HCT116 (cell line): ENCODE measurements around the gene CPLX4. TPM values are rescaled to one million over a fixed set of nuclear protein-coding genes. Genes with fewer than 3 reads are reported as not detected.

Experiments used
- ATAC-seq: fragments of 200-7000 bp; cut with Tn5 transposase; 2 replicates; pipeline ENCODE4 v1.9.1; 2020; ENCODE audit warnings: mild to moderate bottlenecking, moderate library complexity
- BruUV-seq: library from RNA; stranded (reverse); fragments of 400-500 nt; replicated peaks from 2 replicates; lab custom pipeline; 2021; lab: Mats Ljungman, UMichigan
- CTCF ChIA-PET: fragments of 300-600 bp; sonication (Branson Sonifier 250); formaldehyde crosslinking; loops from one replicate; lab custom pipeline; 2021; ENCODE audit warnings: antibody characterized with exemption; lab: Charles Lee
- POLR2A ChIA-PET: fragments of 300-600, 350-600 bp; sonication (Branson Sonifier 250); formaldehyde crosslinking; loops from one replicate; lab custom pipeline; 2021; ENCODE audit warnings: antibody characterized with exemption; lab: Charles Lee
- RAD21 ChIA-PET, 2 experiments: fragments of 300-600 bp; sonication (Branson Sonifier 250); formaldehyde crosslinking; loops; one replicate each; lab custom pipeline; 2023; ENCODE audit warnings: low total read pairs in 2 of 2; ENCODE audit not compliant: uncharacterized antibody in 2 of 2, unreplicated experiment in 2 of 2, low non-redundant PET in 1 of 2; lab: Charles Lee
- DNase-seq: peaks from one replicate; pipeline ENCODE4 v3.0.0-alpha.2; 2010; ENCODE audit warnings: low read depth, low spot score
- H2AFZ ChIP-seq: fragments of 200-600 bp; shearing (Covaris generic), sonication (generic); 2 replicates; pipeline ENCODE4 v1.6.1; 2017; ENCODE audit warnings: low read depth, mixed run types, mixed read lengths, antibody characterized with exemption, low read length; ENCODE audit not compliant: poor library complexity, severe bottlenecking
- H3K27ac ChIP-seq: 2 replicates; pipeline ENCODE4 v1.5.1; 2012; ENCODE audit warnings: low read depth, low read length
- H3K27me3 ChIP-seq: fragments of 200-600 bp; sonication (generic); 2 replicates; pipeline ENCODE4 v1.6.1; 2016; ENCODE audit warnings: mixed run types, low read length, mixed read lengths; ENCODE audit not compliant: insufficient read depth
- H3K36me3 ChIP-seq, 2 experiments: fragments of 200-500 bp in 1 of 2; fragments of 200-600 bp in 1 of 2; sonication (Bioruptor generic) in 1 of 2; sonication (generic) in 1 of 2; 2 replicates each; pipeline versions ENCODE4 v1.5.1 to v1.6.1; 2014 to 2016; ENCODE audit warnings: low read length in 2 of 2, inconsistent platforms in 1 of 2, mixed read lengths in 1 of 2, mixed run types in 1 of 2; ENCODE audit not compliant: insufficient read depth in 2 of 2, control insufficient read depth in 1 of 2
- H3K4me1 ChIP-seq, 2 experiments: fragments of 200-600 bp in 1 of 2; sonication (generic) in 1 of 2; 2 replicates each; pipeline versions ENCODE4 v1.5.1 to v1.6.1; 2012 to 2017; ENCODE audit warnings: low read length in 2 of 2, inconsistent platforms in 1 of 2, mild to moderate bottlenecking in 1 of 2, mixed read lengths in 1 of 2, mixed run types in 1 of 2, moderate library complexity in 1 of 2; ENCODE audit not compliant: insufficient read depth in 2 of 2, control insufficient read depth in 1 of 2
- H3K4me2 ChIP-seq: fragments of 200-600 bp; sonication (generic); 2 replicates; pipeline ENCODE4 v1.6.1; 2017; ENCODE audit warnings: mixed run types, low read length, mixed read lengths
- H3K4me3 ChIP-seq, 2 experiments: fragments of 200-600 bp in 1 of 2; sonication (generic) in 1 of 2; replicated peaks in 1 of 2; 2 replicates each; pipeline ENCODE4 v1.5.1; 2011 to 2016; ENCODE audit warnings: low read length in 2 of 2, control low read depth in 1 of 2, low read depth in 1 of 2, mild to moderate bottlenecking in 1 of 2, mixed read lengths in 1 of 2, mixed run types in 1 of 2
- H3K79me2 ChIP-seq: fragments of 200-600 bp; sonication (generic); 2 replicates; pipeline ENCODE4 v1.6.1; 2017; ENCODE audit warnings: mild to moderate bottlenecking, mixed run types, low read length, moderate library complexity, mixed read lengths; ENCODE audit not compliant: insufficient read depth
- H3K9ac ChIP-seq: fragments of 200-600 bp; sonication (generic); 2 replicates; pipeline ENCODE4 v1.6.1; 2016; ENCODE audit warnings: low read length, mixed read lengths
- H3K9me2 ChIP-seq: fragments of 200-600 bp; sonication (generic), shearing (Covaris generic); 2 replicates; pipeline ENCODE4 v1.6.1; 2017; ENCODE audit warnings: mixed run types, mild to moderate bottlenecking, moderate library complexity; ENCODE audit not compliant: insufficient read depth
- H3K9me3 ChIP-seq, 2 experiments: fragments of 200-500 bp in 1 of 2; fragments of 200-600 bp in 1 of 2; sonication (Bioruptor generic) in 1 of 2; sonication (generic) in 1 of 2; 2 replicates each; pipeline ENCODE4 v1.6.1; 2014 to 2017; ENCODE audit warnings: low read length in 2 of 2, mixed read lengths in 2 of 2, inconsistent platforms in 1 of 2, low read depth in 1 of 2, mild to moderate bottlenecking in 1 of 2, mixed run types in 1 of 2, moderate library complexity in 1 of 2; ENCODE audit not compliant: control insufficient read depth in 1 of 2, insufficient read depth in 1 of 2
- H4K20me1 ChIP-seq: fragments of 200-600 bp; sonication (generic), shearing (Covaris generic); 2 replicates; pipeline ENCODE4 v1.6.1; 2017; ENCODE audit warnings: mixed run types, mild to moderate bottlenecking, moderate library complexity; ENCODE audit not compliant: insufficient read depth
- CBX3 ChIP-seq: IDR thresholded peaks from 2 replicates; pipeline ENCODE4 v1.6.1; 2012; ENCODE audit warnings: low read depth
- CTCF ChIP-seq, 3 experiments: fragments of 200-600 bp in 1 of 3; sonication (generic) in 1 of 3; IDR thresholded peaks in 2 of 3; conservative IDR thresholded peaks in 1 of 3; 2 replicates each; pipeline ENCODE4 v1.5.1; 2012 to 2017; ENCODE audit warnings: low read depth in 2 of 3, low read length in 2 of 3, antibody characterized with exemption in 1 of 3, borderline replicate concordance in 1 of 3, control low read depth in 1 of 3, mild to moderate bottlenecking in 1 of 3, mixed read lengths in 1 of 3, mixed run types in 1 of 3, moderate library complexity in 1 of 3; ENCODE audit not compliant: insufficient read depth in 1 of 3
- EGR1 ChIP-seq: IDR thresholded peaks from 2 replicates; pipeline ENCODE4 v1.6.1; 2012; ENCODE audit warnings: low read depth
- ELF1 ChIP-seq: IDR thresholded peaks from 2 replicates; pipeline ENCODE4 v1.6.1; 2012; ENCODE audit warnings: low read depth, borderline replicate concordance
- EZH2phosphoT487 ChIP-seq: fragments of 200-600 bp; IDR thresholded peaks from 2 replicates; pipeline ENCODE4 v1.6.1; 2018; ENCODE audit warnings: antibody characterized with exemption, borderline replicate concordance
- FOSL1 ChIP-seq: IDR thresholded peaks from 2 replicates; pipeline ENCODE4 v1.6.1; 2012; ENCODE audit warnings: low read depth
- POLR2AphosphoS5 ChIP-seq: IDR thresholded peaks from 2 replicates; pipeline ENCODE4 v1.6.1; 2011; ENCODE audit warnings: mild to moderate bottlenecking, low read depth, low read length, moderate library complexity
- RAD21 ChIP-seq: IDR thresholded peaks from 2 replicates; pipeline ENCODE4 v1.6.1; 2012; ENCODE audit warnings: low read depth, mild to moderate bottlenecking
- REST ChIP-seq: IDR thresholded peaks from 2 replicates; pipeline ENCODE4 v1.6.1; 2012; ENCODE audit warnings: low read depth
- SIN3A ChIP-seq: IDR thresholded peaks from 2 replicates; pipeline ENCODE4 v1.6.1; 2012; ENCODE audit warnings: low read depth
- SRF ChIP-seq: IDR thresholded peaks from 2 replicates; pipeline ENCODE4 v1.6.1; 2012; ENCODE audit warnings: low read depth
- TCF7L2 ChIP-seq: IDR thresholded peaks from 2 replicates; pipeline ENCODE4 v1.7.0; 2011; ENCODE audit warnings: borderline replicate concordance, inconsistent platforms; ENCODE audit not compliant: insufficient read depth, insufficient read length; ENCODE audit errors: extremely low read depth
- ZFX ChIP-seq: fragments of 450-650 bp; IDR thresholded peaks from 2 replicates; pipeline ENCODE4 v1.6.1; 2017
- intact Hi-C: fragments of 100-400 bp; cut with micrococcal nuclease; formaldehyde crosslinking; loops from 2 replicates; pipeline ENCODE4 v1.10.0; 2022
- total RNA-seq: library from RNA; stranded (reverse); gene quantifications from one replicate; pipeline ENCODE4 v1.2.1, GENCODE V29; 2021; ENCODE audit not compliant: unreplicated experiment

CPLX4 gene
- total RNA-seq, 1 experiment from 2014 or later: not detected

- H3K9ac ChIP-seq: no peak overlapping the region
- TF ChIP-seq ZFX: no peak
- no peak for TF ChIP-seq EZH2phosphoT487
- no peak for TF ChIP-seq SRF
- TF ChIP-seq CTCF (IDR thresholded peaks at IDR 0.05 in 2 of 3, conservative IDR thresholded peaks at IDR 0.05 in 1 of 3; ENCODE audit: borderline replicate concordance in 1 of 3, insufficient read depth in 1 of 3, low read depth in 2 of 3, low read length in 2 of 3): no peak
- TF ChIP-seq CBX3: no peak
- TF ChIP-seq EGR1: no peak
- TF ChIP-seq, all 23 proteins: peak for 0
- DNase-seq (no peak), ATAC-seq (no peak)
- no peak overlapping the region for H3K4me3 ChIP-seq
- no peak overlapping the region for H3K27ac ChIP-seq
- H3K9me2 ChIP-seq: no peaks in the 10 kb centered on the region
- H4K20me1 ChIP-seq: no peaks in the 10 kb centered on the region
- CTCF ChIA-PET: no interaction called here
- H2AFZ ChIP-seq: no peak overlapping the region
- POLR2A ChIA-PET: no interaction called here
- RAD21 ChIA-PET: no interaction called here
- no peaks in the 10 kb centered on the region for H3K36me3 ChIP-seq
- H3K79me2 ChIP-seq: no peaks in the 10 kb centered on the region
- intact Hi-C loops: no loop called here
- H3K27me3 ChIP-seq: peaks cover 39% of the 10 kb centered on the region
- no peaks in the 10 kb centered on the region for H3K9me3 ChIP-seq
- H3K4me1 ChIP-seq: no peaks in the 10 kb centered on the region
- no TSS peak for BruUV-seq
- H3K4me2 ChIP-seq: no peak overlapping the region
These were observed 43.0 kb downstream of the CPLX4 start for GRCh38 chr18:59275406-59275949.

- Histone ChIP-seq H3K4me2 (no peak overlapping the region), H3K9me3 (no peaks in the 10 kb centered on the region), H3K9ac (no peak overlapping the region), H3K36me3 (no peaks in the 10 kb centered on the region), H3K27ac (no peak overlapping the region), H2AFZ (no peak overlapping the region), H3K4me1 (peaks cover 0 to 4% of the 10 kb centered on the region in 2 experiments; a peak in 2 of 4 replicates), H4K20me1 (no peaks in the 10 kb centered on the region), H3K79me2 (no peaks in the 10 kb centered on the region), H3K27me3 (peaks cover 30% of the 10 kb centered on the region), H3K9me2 (no peaks in the 10 kb centered on the region), H3K4me3 (no peak overlapping the region)
- CTCF ChIA-PET: no interaction called here
- RAD21 ChIA-PET: no interaction called here
- BruUV-seq: no TSS peak
- POLR2A ChIA-PET: no interaction called here
- ATAC-seq (no peak), DNase-seq (no peak)
- intact Hi-C loops: no loop called here
- TF ChIP-seq ELF1: no peak
- no peak for TF ChIP-seq FOSL1
- TF ChIP-seq ZFX: no peak
- no peak for TF ChIP-seq TCF7L2
- no peak for TF ChIP-seq RAD21
- TF ChIP-seq SIN3A: no peak
- TF ChIP-seq POLR2AphosphoS5: no peak
- no peak for TF ChIP-seq EGR1
- no peak for TF ChIP-seq REST
These were observed 43.9 kb downstream of the CPLX4 start for GRCh38 chr18:59274533-59274928.
